ENCODE results near the gene PHLPP1.

The PHLPP1 gene

GRCh38 chr18:62812242-62812641 lies 96.9 kb downstream of the PHLPP1 start:
- no peak for DNase-seq

DNA sequence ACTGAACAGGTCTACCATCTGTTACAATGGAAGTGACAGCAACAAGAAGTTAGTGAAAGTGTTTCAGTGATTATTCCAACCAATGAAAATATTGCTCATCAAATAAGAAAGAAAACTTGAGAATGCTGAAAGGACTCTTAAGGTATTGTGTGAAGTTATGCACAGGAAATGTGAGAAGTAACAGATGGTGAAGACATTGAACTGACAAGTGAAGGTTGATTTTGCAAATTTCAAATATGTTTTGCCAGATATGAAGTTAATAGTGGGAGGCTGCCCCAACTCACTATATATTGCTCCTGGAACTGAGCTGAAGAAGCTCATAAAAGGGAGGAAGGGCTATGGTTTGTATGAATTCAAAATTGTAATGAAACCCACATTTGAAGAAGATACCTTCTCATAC lies 97.5 kb downstream of the PHLPP1 start:
- no peak for DNase-seq

- no peak for DNase-seq
Observed at GRCh38 chr18:62814132-62814759, 98.9 kb downstream of the PHLPP1 start.

- DNase-seq, result no peak
Observed at GRCh38 chr18:62825382-62825781, 110.0 kb downstream of the PHLPP1 start.

DNA sequence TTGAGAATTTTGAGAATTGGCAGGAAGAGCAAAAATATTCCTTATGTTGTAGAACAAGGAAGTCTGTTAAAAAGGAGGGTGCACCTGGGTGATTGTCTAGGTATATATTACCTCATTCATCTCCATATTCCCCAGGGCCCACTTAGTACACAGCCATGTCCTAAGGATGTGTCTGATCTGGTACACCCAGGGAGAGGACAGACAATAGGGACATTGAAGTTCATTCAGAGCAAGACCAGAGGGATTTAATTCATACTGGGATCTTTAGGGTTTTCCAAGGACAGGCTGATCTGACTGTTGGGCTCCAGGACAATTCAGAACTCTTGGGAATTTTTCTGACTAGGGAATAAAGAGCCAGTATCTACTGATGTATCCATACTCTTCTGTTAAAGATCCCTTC lies 112.1 kb downstream of the PHLPP1 start:
- DNase-seq, result no peak

DNA sequence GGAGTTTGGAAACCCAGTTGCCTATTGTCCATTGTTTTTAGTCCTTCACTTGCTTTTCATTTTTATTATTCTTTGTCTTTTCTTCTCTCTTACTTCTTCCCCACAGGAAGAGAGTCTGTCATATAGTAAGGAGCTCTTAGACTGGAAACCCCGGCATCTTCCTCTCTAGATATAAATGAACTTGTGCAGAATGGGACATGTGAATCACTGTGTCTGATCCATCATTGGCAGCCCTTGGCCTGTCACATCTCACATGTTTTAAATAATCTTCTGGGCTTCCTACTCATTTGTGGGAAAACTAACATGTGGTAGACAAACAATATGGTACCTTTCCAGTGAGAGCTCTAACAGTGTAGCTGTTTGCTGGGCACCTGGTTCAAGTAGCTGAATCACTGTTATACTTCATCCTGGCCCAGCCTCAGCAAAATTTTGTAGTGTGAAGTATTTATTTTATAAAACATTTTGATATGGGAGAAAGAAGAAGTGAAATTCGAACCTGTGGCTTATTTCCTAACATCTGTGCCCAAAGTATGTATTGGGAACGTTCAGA lies 112.8 kb downstream of the PHLPP1 start:
- DNase-seq, result no peak

GRCh38 chr18:62828852-62829251 lies 113.5 kb downstream of the PHLPP1 start:
- no peak for DNase-seq

DNA sequence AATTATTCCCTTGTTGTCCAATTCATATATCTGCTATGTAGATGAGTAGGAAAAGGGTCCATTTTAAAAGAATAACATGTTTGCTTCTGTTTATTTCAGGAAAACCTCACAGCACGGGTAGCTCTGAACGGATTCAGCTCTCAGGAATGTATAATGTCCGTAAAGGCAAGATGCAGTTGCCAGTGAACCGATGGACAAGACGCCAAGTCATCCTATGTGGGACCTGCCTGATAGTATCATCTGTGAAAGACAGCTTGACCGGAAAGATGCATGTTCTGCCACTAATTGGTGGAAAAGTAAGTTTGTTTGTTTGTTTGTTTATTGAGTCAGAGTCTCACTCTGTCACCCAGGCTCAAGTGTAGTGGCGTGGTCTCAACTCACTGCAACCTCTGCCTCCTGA lies 114.6 kb downstream of the PHLPP1 start:
- no peak for DNase-seq

DNA sequence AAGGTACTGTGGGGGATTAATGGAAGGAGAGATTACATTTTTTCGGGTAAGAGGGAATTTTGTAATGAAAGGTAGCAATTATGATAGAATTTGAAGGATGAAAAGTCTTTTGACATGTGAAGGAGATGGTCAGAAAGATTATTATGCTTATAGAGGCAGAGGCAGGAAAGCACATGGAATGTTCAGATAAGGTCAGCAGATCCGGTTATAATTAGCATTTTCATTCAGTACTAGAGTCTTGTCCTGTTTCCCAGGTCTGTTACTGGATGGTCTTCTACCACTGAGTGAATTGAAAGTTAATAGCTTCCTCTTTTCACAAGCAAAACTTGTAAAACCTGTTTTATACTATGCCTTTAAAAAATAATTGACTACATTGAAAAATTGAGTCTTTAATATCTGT lies 116.9 kb downstream of the PHLPP1 start:
- no peak for DNase-seq

DNA sequence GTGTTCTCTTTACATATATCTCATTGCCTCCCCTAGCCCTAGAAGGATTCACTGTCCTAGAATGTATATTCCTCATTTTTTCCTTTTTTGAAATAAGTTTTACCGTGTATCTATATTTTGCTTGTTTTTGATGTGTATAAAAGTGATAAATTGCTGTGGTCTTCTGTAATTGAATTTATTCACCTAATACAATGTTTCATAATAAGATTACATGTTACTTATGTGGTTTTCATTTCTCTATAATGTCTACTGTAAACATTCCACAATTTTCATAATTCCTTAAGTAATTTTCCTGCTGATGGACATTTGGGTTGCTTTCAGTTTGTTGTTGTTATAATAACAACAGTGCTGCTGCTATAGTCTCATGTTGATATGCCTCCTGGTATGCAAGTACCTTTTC lies 118.2 kb downstream of the PHLPP1 start:
- no peak for DNase-seq

DNA sequence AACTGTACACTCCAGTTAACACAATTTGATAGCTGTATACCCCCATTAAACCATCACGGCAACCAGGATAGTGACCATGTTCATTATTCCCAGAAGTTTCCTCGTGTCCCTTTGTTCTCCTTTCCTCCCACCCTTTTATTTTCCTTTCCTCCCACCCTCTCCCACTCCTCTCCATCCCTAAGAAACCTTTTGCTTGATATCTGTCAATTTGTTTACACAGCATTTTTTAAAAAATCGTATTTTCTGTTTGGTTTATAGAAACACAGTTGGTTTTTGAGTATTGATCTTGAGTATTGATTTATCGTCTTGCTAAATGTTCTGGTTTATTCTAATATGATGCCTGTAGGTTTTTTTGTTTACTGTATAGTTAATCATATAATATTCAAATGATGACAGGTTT lies 119.4 kb downstream of the PHLPP1 start:
- DNase-seq, result no peak

DNA sequence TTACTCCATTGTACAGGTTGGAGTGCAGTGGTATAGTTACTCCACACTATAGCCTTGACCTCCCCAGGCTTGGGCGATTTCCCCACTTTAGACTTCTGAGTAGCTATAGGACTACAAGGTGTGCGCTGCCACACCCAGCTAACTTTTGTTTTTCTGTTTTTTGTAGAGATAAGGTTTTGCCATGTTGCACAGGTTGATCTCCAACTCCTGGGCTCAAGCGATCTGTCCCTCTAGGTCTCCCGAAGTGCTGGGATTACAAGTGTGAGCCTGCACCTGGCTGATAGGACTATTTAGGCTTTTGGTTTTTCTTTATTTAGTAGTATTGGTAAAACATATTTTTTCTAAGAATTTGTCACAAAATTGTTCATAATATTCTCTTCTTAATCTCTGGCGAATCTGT lies 121.7 kb downstream of the PHLPP1 start:
- DNase-seq, result no peak

DNA sequence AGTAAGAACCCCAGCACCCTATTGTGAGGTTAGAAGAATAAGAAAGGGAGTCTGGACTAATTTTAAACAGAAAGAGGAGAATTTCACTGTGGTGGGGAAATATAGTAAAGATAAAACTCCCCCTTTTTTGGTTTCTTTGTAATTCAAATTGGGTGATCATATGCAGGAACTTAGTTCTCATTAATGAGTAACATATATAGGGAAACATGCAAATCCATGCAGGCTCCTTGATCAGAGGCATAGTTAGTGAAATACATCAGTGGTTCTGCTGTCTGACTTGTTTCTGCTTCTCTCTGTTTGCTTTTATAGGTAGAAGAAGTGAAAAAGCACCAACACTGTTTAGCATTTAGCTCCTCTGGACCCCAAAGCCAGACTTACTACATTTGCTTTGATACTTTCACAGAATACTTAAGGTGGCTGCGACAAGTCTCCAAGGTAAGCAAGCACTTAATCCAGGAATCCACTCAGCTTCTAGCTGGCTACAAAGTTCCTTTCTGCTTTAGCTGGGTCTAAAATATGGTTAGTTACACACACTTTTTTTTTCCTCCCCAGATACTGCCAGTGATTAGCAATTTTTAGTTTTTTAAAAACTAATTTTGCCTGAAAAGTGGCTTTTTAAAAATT lies 123.2 kb downstream of the PHLPP1 start:
- no peak for DNase-seq

DNA sequence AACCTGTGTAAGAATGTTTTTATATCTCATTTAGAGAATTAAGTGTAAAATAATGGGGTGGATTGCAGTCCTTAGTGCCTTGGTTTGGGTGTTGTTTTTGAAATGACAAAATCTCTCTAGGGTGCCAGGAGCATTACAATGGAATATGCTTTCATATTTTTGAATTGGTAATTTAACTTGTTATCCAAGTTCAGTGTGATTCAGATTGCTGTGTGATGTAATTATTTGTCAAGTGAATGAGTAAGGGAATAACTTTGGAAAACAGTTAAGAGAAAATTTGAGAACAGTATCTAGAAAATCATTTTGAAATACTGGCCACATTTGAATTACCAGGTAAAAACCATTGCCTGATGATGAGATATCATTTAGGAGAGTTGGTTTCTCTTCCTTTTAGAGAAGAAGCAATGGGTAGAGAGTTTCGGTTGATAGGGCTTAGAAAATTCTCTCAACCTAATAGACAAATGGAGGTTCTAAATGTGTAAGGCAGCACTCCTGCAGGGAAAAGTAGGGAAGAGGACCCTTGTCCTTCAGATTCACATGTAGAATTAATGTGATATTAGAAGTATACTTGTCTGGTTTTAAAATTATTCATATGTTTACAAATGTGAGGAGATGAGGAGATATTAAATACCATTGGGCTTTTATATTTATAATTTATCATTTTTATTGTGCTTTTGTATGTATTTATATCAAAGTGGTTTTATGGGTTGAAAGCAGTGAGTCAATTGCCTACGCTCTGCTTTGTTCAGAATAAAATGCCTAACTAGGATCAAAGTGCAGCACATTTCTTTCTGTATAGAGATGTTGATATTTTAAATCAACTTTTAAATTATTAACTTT lies 124.8 kb downstream of the PHLPP1 start:
- no peak for DNase-seq

DNA sequence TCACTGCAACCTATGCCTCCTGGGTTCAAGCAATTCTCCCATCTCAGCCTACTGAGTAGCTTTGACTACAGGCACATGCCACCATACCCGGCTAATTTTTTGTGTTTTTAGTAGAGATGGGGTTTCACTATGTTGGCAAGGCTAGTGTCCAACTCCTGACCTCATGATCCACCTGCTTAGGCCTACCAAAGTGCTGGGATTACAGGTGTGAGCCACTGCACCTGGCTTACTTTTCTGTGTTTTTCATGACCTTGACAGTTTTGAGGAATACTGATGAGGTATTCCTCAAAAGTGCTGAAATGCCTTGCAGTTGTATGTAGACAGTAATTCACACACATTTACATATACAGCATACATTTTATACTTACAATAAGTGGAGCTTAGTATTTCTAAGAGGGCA lies 126.1 kb downstream of the PHLPP1 start:
- DNase-seq, result no peak

DNA sequence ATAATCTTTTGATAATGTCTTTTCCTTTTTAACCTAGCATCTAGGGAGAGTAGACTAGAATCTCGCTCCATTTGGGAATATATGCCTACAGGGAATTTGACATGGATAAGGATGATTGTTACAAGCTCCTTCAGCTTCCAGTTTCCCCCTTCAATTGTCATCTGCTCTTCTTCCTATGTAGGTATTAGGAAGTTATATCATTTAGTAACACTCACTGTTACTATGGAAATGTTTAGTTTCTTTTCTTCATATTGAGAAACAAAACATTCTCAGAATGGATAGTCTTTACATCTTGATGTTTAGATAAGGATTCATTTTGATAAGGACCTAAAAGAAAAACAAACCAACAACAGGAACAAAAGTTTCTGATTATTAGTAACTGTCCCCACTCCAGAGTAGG lies 127.6 kb downstream of the PHLPP1 start:
- no peak for DNase-seq

DNA sequence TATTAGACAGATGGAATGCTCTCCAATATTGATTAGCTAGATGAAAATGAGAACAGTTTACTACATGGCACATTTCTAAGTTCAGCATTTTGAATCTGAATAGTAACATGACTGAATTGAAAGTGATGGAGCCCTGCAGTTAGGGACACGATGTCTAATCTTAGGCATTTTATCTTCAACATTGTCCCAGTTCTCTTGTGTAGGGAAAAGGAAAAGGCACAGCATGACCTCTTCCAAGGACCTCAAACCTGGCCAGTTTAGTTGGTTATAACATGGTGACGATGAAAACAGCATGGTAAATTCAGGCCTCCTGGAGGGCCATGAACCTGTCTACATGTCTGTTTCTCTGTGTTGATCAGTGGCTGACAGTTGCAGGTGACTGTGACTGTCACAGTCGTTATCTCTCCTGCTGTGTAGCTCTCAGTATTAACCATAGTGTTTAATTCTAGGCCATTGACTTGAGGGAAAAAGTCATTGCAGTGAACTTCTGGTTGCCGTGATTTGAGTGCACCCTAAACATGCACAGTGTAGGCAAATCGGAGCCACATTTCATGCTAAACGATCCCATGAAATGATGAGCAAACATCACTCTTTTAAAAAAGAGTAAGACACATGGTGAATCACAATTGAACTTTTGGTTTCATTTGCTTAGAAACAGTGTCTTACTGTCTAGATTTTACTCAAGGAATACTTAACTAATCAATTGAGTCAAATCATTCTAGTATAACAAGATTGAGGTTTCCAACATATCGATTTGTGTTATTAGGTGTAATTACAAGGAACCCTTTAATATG lies 129.7 kb downstream of the PHLPP1 start:
- peak in 1 of 5 donors; percentile 71 for DNase-seq

DNA sequence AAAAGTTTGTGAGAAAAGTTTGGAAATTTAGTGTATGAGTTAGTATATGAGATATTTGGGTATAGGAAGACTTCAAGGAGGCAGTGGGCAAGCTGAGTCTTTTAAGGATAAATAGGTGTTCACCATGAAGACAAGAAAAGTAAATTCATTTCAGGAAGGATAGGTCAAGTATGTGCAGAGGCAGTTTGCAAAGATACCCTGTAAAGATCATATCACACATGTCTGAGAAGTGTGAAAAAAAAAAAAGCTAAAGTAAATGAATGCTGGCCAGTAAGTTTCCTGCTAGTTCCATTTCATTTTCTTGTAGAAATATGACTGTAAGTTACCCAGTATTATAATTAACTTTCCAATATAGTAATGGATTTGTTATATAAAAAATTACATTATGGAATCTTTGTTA lies 131.0 kb downstream of the PHLPP1 start:
- DNase-seq, result peak in 1 of 5 donors; percentile 25

GRCh38 chr18:62847081-62847480 lies 131.7 kb downstream of the PHLPP1 start:
- no peak for DNase-seq

- DNase-seq, result no peak
Observed at GRCh38 chr18:62848946-62849345, 133.6 kb downstream of the PHLPP1 start.

- no peak for DNase-seq
Observed at GRCh38 chr18:62850619-62851306, 135.4 kb downstream of the PHLPP1 start.

GRCh38 chr18:62852851-62853250 lies 137.5 kb downstream of the PHLPP1 start:
- no peak for DNase-seq
